Upper lobe of left lung (tissue), 6 donors: ENCODE results near the gene UST. TPM values are rescaled to one million over a fixed set of nuclear protein-coding genes. Genes with fewer than 3 reads are reported as not detected.

Experiments used
- ATAC-seq, 2 donors: fragments of 200-7000 bp; cut with Tn5 transposase; one replicate each; pipeline ENCODE4 v1.9.1; 2022; ENCODE audit warnings: mild to moderate bottlenecking in 2 of 2, moderate library complexity in 2 of 2; ENCODE audit not compliant: low FRiP score in 2 of 2
- DNase-seq, 2 donors: peaks; one replicate each; pipeline ENCODE4 v3.0.0-alpha.2; 2019 to 2020
- H3K27ac ChIP-seq, 4 donors: fragments of 200-600 bp; sonication (generic); one replicate each; pipeline ENCODE4 v1.5.1; 2016 to 2019
- H3K27me3 ChIP-seq, 4 donors: fragments of 200-600 bp; sonication (generic); one replicate each; pipeline ENCODE4 v1.5.1; 2017 to 2019
- H3K36me3 ChIP-seq, 4 donors: fragments of 200-600 bp; sonication (generic); one replicate each; pipeline ENCODE4 v1.5.1; 2016 to 2019
- H3K4me1 ChIP-seq, 4 donors: fragments of 200-600 bp; sonication (generic); one replicate each; pipeline ENCODE4 v1.5.1; 2018 to 2019
- H3K4me3 ChIP-seq, 4 donors: fragments of 200-600 bp; sonication (generic); one replicate each; pipeline ENCODE4 v1.5.1; 2017 to 2019; ENCODE audit warnings: mild to moderate bottlenecking in 2 of 4, moderate library complexity in 1 of 4
- H3K9me3 ChIP-seq, 4 donors: fragments of 200-600 bp; sonication (generic); one replicate each; pipeline ENCODE4 v1.5.1; 2018 to 2019
- CTCF ChIP-seq, 6 experiments: fragments of 450-650 bp in 4 of 6; fragments of 200-600 bp in 2 of 6; sonication (generic) in 2 of 6; IDR thresholded peaks; one replicate each; pipeline ENCODE4 v1.5.1; 2016 to 2019; ENCODE audit warnings: antibody characterized with exemption in 6 of 6
- EP300 ChIP-seq, 4 donors: sonication (generic); formaldehyde crosslinking; IDR thresholded peaks; one replicate each; pipeline ENCODE4 v1.5.1; 2017; ENCODE audit warnings: antibody characterized with exemption in 4 of 4, control low read depth in 2 of 4
- POLR2A ChIP-seq, 4 donors: fragments of 450-650 bp; IDR thresholded peaks; one replicate each; pipeline ENCODE4 v1.5.1; 2016 to 2017; ENCODE audit warnings: antibody characterized with exemption in 4 of 4, mild to moderate bottlenecking in 2 of 4
- POLR2AphosphoS5 ChIP-seq, 2 donors: sonication (generic); formaldehyde crosslinking; IDR thresholded peaks; one replicate each; pipeline ENCODE4 v1.5.1; 2017; ENCODE audit warnings: antibody characterized with exemption in 2 of 2
- WGBS, 2 donors: methylation state at CpG; one replicate each; pipeline ENCODE4 v1.1.5; 2017 to 2018; 5-methylcytosine and 5-hydroxymethylcytosine counted together
- total RNA-seq, 6 donors: library from RNA; depleted of rRNA in 4 of 6; stranded (reverse); fragments of >200 nt in 4 of 6; gene quantifications; one replicate each; pipeline versions ENCODE4 v1.1.0 to v1.2.1, GENCODE V29; 2016 to 2021
- donor health status: DM: no; HTN: no; CAD: no; lungs with moderate emphysema.
- donor health status: DM: no; HTN: yes; CAD: no; lungs with severe emphysema.

Gene UST
- total RNA-seq, 6 donors from 2014 or later = 10.2 to 21.6 (median 14.2) TPM

DNA sequence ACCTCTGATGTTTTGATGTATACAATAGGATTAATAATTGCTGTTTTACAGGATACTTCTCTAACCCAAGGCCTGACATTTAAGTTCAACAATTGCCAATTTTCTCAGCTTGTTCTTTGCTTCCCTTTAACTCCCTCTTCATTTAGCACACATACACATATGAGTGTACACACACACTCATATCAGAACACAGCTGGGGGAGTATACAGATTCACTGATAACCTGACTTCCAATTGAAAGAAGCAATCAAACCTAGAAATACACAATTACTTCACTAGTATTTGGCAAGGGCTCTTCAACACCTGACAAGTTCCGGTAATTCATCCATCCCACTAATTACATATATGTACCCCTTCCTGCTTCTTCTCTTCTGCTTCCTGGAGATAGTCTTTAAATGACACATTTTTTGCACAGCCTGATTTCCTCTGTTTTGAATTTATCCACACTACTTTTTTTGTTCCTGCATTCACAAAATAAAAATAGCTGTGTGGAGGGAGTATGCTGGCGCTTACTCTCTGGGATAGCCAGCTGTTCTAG lies 11.2 kb downstream of the UST start:
- Histone ChIP-seq H3K4me1 (peaks cover 26 to 38% (median 34%) of the 10 kb centered on the region in 4 donors), H3K36me3 (no peaks in the 10 kb centered on the region)

DNA sequence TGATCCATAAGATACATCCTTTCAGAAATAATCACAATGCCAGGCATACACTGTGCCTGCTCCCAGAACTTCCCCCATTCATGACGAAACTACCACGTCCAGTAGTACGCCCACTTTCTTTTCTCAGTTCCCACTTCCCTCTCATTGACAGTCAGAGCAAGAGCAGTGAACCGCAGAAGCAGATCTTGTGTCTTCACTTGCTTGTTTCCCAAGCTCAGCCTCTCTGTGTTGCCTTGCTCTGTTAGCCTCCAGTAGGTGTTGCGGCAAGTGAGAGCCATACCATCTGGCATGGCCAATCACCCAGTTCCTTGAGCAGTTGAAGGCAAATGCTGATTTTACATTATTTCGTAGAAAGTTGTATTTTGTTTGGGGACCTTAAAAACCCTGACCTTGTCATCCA lies 11.7 kb downstream of the UST start:
- no peak overlapping the region for H3K4me3 ChIP-seq
- peak in 1 of 2 donors; percentile 58 for DNase-seq
- peak overlapping the region in 1 of 4 donors; percentile 5 for H3K27ac ChIP-seq
- H3K9me3 ChIP-seq = no peaks in the 10 kb centered on the region
- peak in 1 of 2 donors; percentile 66 for ATAC-seq
- peaks cover 26 to 38% (median 34%) of the 10 kb centered on the region in 4 donors for H3K4me1 ChIP-seq
- TF ChIP-seq POLR2AphosphoS5 (IDR thresholded peaks at IDR 0.05) (peak in 1 of 2 donors; percentile 65), CTCF (IDR thresholded peaks at IDR 0.05) (no peak), POLR2A (IDR thresholded peaks at IDR 0.05) (peak in 1 of 4 donors; percentile 47), EP300 (IDR thresholded peaks at IDR 0.05) (no peak)
- no peaks in the 10 kb centered on the region for H3K27me3 ChIP-seq
- WGBS, 2 donors = 47 to 57% methylated on average over 6 of the region's 6 CpGs
- H3K36me3 ChIP-seq = no peaks in the 10 kb centered on the region

More for the DNA sequence above, 11.2 kb downstream of the UST start:
- Histone ChIP-seq H3K27me3 (no peaks in the 10 kb centered on the region), H3K9me3 (no peaks in the 10 kb centered on the region), H3K27ac (no peak overlapping the region), H3K4me3 (no peak overlapping the region)
- TF ChIP-seq POLR2AphosphoS5 (IDR thresholded peaks at IDR 0.05) (no peak), POLR2A (IDR thresholded peaks at IDR 0.05) (no peak), EP300 (IDR thresholded peaks at IDR 0.05) (no peak), CTCF (IDR thresholded peaks at IDR 0.05) (no peak)
- ATAC-seq (no peak), DNase-seq (no peak)
- WGBS, 2 donors = 31 to 34% methylated on average over 2 of the region's 2 CpGs

- peaks cover 26 to 38% (median 34%) of the 10 kb centered on the region in 4 donors for H3K4me1 ChIP-seq
- no peak for TF ChIP-seq POLR2A (IDR thresholded peaks at IDR 0.05)
- no peak for TF ChIP-seq CTCF (IDR thresholded peaks at IDR 0.05)
- no peak for TF ChIP-seq POLR2AphosphoS5 (IDR thresholded peaks at IDR 0.05)
- no peak for TF ChIP-seq EP300 (IDR thresholded peaks at IDR 0.05)
- 67 to 85% methylated on average over 1 of the region's 1 CpG for WGBS, 2 donors
- no peaks in the 10 kb centered on the region for H3K9me3 ChIP-seq
- H3K27ac ChIP-seq = peak overlapping the region in 2 of 4 donors; percentile 32 to 78
- DNase-seq = no peak
- H3K27me3 ChIP-seq = no peaks in the 10 kb centered on the region
- no peak overlapping the region for H3K4me3 ChIP-seq
- ATAC-seq = no peak
- no peaks in the 10 kb centered on the region for H3K36me3 ChIP-seq
Measured at GRCh38 chr6:148760258-148760534, 13.4 kb downstream of the UST start.

- DNase-seq (peak; percentile 38 to 43), ATAC-seq (peak; percentile 84 to 87)
- 28 to 38% methylated on average over 13 to 14 of the region's 14 CpGs for WGBS, 2 donors
Measured at GRCh38 chr6:148760568-148761526, 14.0 kb downstream of the UST start.

More at GRCh38 chr6:148760568-148761526, 14.0 kb downstream of the UST start:
- no peaks in the 10 kb centered on the region for H3K9me3 ChIP-seq
- no peak for TF ChIP-seq POLR2A (IDR thresholded peaks at IDR 0.05)
- TF ChIP-seq POLR2AphosphoS5 (IDR thresholded peaks at IDR 0.05) = no peak
- TF ChIP-seq CTCF (IDR thresholded peaks at IDR 0.05) = no peak
- no peak for TF ChIP-seq EP300 (IDR thresholded peaks at IDR 0.05)
- peak overlapping the region in 3 of 4 donors; percentile 10 to 24 (median 13) for H3K4me3 ChIP-seq
- no peaks in the 10 kb centered on the region for H3K36me3 ChIP-seq
- H3K4me1 ChIP-seq = peaks cover 26 to 38% (median 34%) of the 10 kb centered on the region in 4 donors
- H3K27me3 ChIP-seq = no peaks in the 10 kb centered on the region
- H3K27ac ChIP-seq = peak overlapping the region; percentile 38 to 78 (median 69)
